Measurements from ENCODE around the gene RRP1. TPM values are rescaled to one million over a fixed set of nuclear protein-coding genes. Genes with fewer than 3 reads are reported as not detected.

Gene RRP1
- total RNA-seq, 1 experiment from 2014 or later: 63.7 TPM

- no peak for DNase-seq (ENCODE audit: low spot score)
Measured at GRCh38 chr21:43775795-43776430, 13.5 kb upstream of the RRP1 start, which contains the start of gene CSTB. TSS of gene CSTB (minus strand) at chr21:43776308. CDS start at chr21:43776269, 39 bp downstream.

GRCh38 chr21:43777953-43778352, 11.4 kb upstream of the RRP1 start:
- no peak for DNase-seq (ENCODE audit: low spot score)

GRCh38 chr21:43778469-43779335, 10.7 kb upstream of the RRP1 start:
- DNase-seq (ENCODE audit: low spot score): peak; percentile 96

- no peak for DNase-seq (ENCODE audit: low spot score)
Measured at GRCh38 chr21:43779660-43780059, 9.7 kb upstream of the RRP1 start.

- no peak for DNase-seq (ENCODE audit: low spot score)
Measured at GRCh38 chr21:43781846-43782245, 7.5 kb upstream of the RRP1 start.

GRCh38 chr21:43782431-43783097, 6.8 kb upstream of the RRP1 start:
- no peak for DNase-seq (ENCODE audit: low spot score)

GRCh38 chr21:43783098-43783700, 6.2 kb upstream of the RRP1 start:
- no peak for DNase-seq (ENCODE audit: low spot score)

- no peak for DNase-seq (ENCODE audit: low spot score)
Measured at GRCh38 chr21:43785134-43785533, 4.2 kb upstream of the RRP1 start.

- no peak for DNase-seq (ENCODE audit: low spot score)
Measured at GRCh38 chr21:43786300-43786806, 3.0 kb upstream of the RRP1 start.

GRCh38 chr21:43786807-43787440, 2.5 kb upstream of the RRP1 start:
- no peak for DNase-seq (ENCODE audit: low spot score)

GRCh38 chr21:43790010-43790524, 690 bp downstream of the RRP1 start:
- DNase-seq (ENCODE audit: low spot score): no peak

- no peak for DNase-seq (ENCODE audit: low spot score)
Measured at GRCh38 chr21:43792406-43792805, 3.0 kb downstream of the RRP1 start.

- no peak for DNase-seq (ENCODE audit: low spot score)
Measured at GRCh38 chr21:43793243-43793642, 3.9 kb downstream of the RRP1 start.

- DNase-seq (ENCODE audit: low spot score): no peak
Measured at GRCh38 chr21:43794311-43794710, 4.9 kb downstream of the RRP1 start.

- no peak for DNase-seq (ENCODE audit: low spot score)
Measured at GRCh38 chr21:43794857-43795256, 5.5 kb downstream of the RRP1 start.

GRCh38 chr21:43797415-43797814, 8.0 kb downstream of the RRP1 start:
- no peak for DNase-seq (ENCODE audit: low spot score)

- DNase-seq (ENCODE audit: low spot score): no peak
Measured at GRCh38 chr21:43797925-43798715, 8.7 kb downstream of the RRP1 start.

GRCh38 chr21:43799301-43799840, 10.0 kb downstream of the RRP1 start:
- no peak for DNase-seq (ENCODE audit: low spot score)

GRCh38 chr21:43800124-43800523, 10.7 kb downstream of the RRP1 start:
- no peak for DNase-seq (ENCODE audit: low spot score)

- DNase-seq (ENCODE audit: low spot score): no peak
Measured at GRCh38 chr21:43800566-43800965, 11.2 kb downstream of the RRP1 start.
